PC-9 (cell line): ENCODE data around the gene TSPYL2. TPM values are rescaled to one million over a fixed set of nuclear protein-coding genes. Genes with fewer than 3 reads are reported as not detected.

Experiments
- BruUV-seq: library from RNA; stranded (reverse); fragments of 400-500 nt; replicated peaks from 2 replicates; lab custom pipeline; 2021; lab: Mats Ljungman, UMichigan
- CTCF ChIA-PET: fragments of 300-600 bp; sonication (Branson Sonifier 250); formaldehyde crosslinking; loops from one replicate; lab custom pipeline; 2022; ENCODE audit warnings: antibody characterized with exemption; lab: Charles Lee
- POLR2A ChIA-PET: fragments of 300-600 bp; sonication (Branson Sonifier 250); formaldehyde crosslinking; loops from one replicate; lab custom pipeline; 2022; ENCODE audit warnings: antibody characterized with exemption; ENCODE audit not compliant: unreplicated experiment; lab: Charles Lee
- DNase-seq, 2 experiments: peaks; one replicate each; pipeline versions ENCODE4 v3.0.0 to v3.0.0-alpha.2; 2015 to 2022; ENCODE audit warnings: mixed read lengths in 1 of 2
- H2AFZ ChIP-seq: fragments of 200-600 bp; sonication (generic); 2 replicates; pipeline ENCODE4 v1.8.1; 2017; ENCODE audit warnings: antibody characterized with exemption
- H3F3A ChIP-seq: fragments of 200-600 bp; sonication (generic); 2 replicates; pipeline ENCODE4 v1.8.1; 2017; ENCODE audit warnings: antibody characterized with exemption, mild to moderate bottlenecking, low read depth; ENCODE audit not compliant: insufficient read depth
- H3K27ac ChIP-seq: fragments of 200-600 bp; sonication (generic); 2 replicates; pipeline ENCODE4 v1.6.1; 2016; ENCODE audit warnings: mixed run types
- H3K27me3 ChIP-seq: fragments of 200-600 bp; sonication (generic); 2 replicates; pipeline ENCODE4 v1.6.1; 2016; ENCODE audit warnings: low read depth, mixed run types; ENCODE audit not compliant: insufficient read depth
- H3K36me3 ChIP-seq: fragments of 200-600 bp; sonication (generic); 2 replicates; pipeline ENCODE4 v1.6.1; 2016; ENCODE audit warnings: low read depth, mixed run types
- H3K4me1 ChIP-seq: fragments of 200-600 bp; sonication (generic); replicated peaks from 2 replicates; pipeline ENCODE4 v1.6.1; 2016; ENCODE audit warnings: mixed run types; ENCODE audit not compliant: insufficient read depth
- H3K4me2 ChIP-seq: fragments of 200-600 bp; sonication (generic); 2 replicates; pipeline ENCODE4 v1.6.1; 2017; ENCODE audit warnings: mixed run types
- H3K4me3 ChIP-seq: fragments of 200-600 bp; sonication (generic); 2 replicates; pipeline ENCODE4 v1.6.1; 2016; ENCODE audit warnings: mixed run types
- H3K79me2 ChIP-seq: fragments of 200-600 bp; sonication (generic); 2 replicates; pipeline ENCODE4 v1.6.1; 2017; ENCODE audit warnings: low read depth, mixed run types
- H3K9me2 ChIP-seq: fragments of 200-600 bp; sonication (generic); 2 replicates; pipeline ENCODE4 v1.8.1; 2017; ENCODE audit warnings: mild to moderate bottlenecking; ENCODE audit not compliant: insufficient read depth
- H3K9me3 ChIP-seq: fragments of 200-600 bp; sonication (generic); 2 replicates; pipeline ENCODE4 v1.8.1; 2016; ENCODE audit warnings: low read depth; ENCODE audit not compliant: insufficient read depth
- H4K20me1 ChIP-seq: fragments of 200-600 bp; sonication (generic); 2 replicates; pipeline ENCODE4 v1.8.1; 2017; ENCODE audit not compliant: insufficient read depth
- CTCF ChIP-seq: fragments of 200-600 bp; sonication (generic); conservative IDR thresholded peaks from 2 replicates; pipeline ENCODE4 v1.6.1; 2017; ENCODE audit warnings: mixed run types, antibody characterized with exemption, mild to moderate bottlenecking, moderate library complexity
- EZH2 ChIP-seq: fragments of 200-600 bp; sonication (generic); IDR thresholded peaks from 2 replicates; pipeline ENCODE4 v1.8.0; 2017; ENCODE audit warnings: antibody characterized with exemption, low read depth
- intact Hi-C: fragments of 100-400 bp; cut with micrococcal nuclease; formaldehyde crosslinking; loops from one replicate; pipeline ENCODE4 v1.10.0; 2022; ENCODE audit not compliant: unreplicated experiment
- total RNA-seq: library from RNA; stranded (reverse); gene quantifications from 2 replicates; pipeline ENCODE4 v1.2.3, GENCODE V29; 2021

TSPYL2 gene
- total RNA-seq, 1 experiment from 2014 or later = 26.0 TPM

GRCh38 chrX:53133400-53133799 is 51.2 kb downstream of the TSPYL2 start:
- DNase-seq = no peak
- no peaks in the 10 kb centered on the region for H3K4me1 ChIP-seq
- no TSS peak for BruUV-seq
- H3F3A ChIP-seq = no peaks in the 10 kb centered on the region
- intact Hi-C loops = no loop called here
- H3K9me2 ChIP-seq = no peaks in the 10 kb centered on the region
- H3K4me2 ChIP-seq = no peak overlapping the region
- TF ChIP-seq CTCF (no peak), EZH2 (no peak)
- H3K27ac ChIP-seq = no peak overlapping the region
- no peaks in the 10 kb centered on the region for H3K79me2 ChIP-seq
- H2AFZ ChIP-seq = no peak overlapping the region
- H3K27me3 ChIP-seq = no peaks in the 10 kb centered on the region
- no peaks in the 10 kb centered on the region for H3K9me3 ChIP-seq
- no peaks in the 10 kb centered on the region for H3K36me3 ChIP-seq
- no peaks in the 10 kb centered on the region for H4K20me1 ChIP-seq
- POLR2A ChIA-PET = no interaction called here
- no peak overlapping the region for H3K4me3 ChIP-seq
- CTCF ChIA-PET = no interaction called here

- intact Hi-C loops = no loop called here
- POLR2A ChIA-PET = no interaction called here
- no TSS peak for BruUV-seq
Observed at GRCh38 chrX:53135581-53135980, 53.4 kb downstream of the TSPYL2 start.

More at GRCh38 chrX:53135581-53135980, 53.4 kb downstream of the TSPYL2 start:
- Histone ChIP-seq H3K4me2 (no peak overlapping the region), H3K36me3 (no peaks in the 10 kb centered on the region), H3K9me3 (no peaks in the 10 kb centered on the region), H3K9me2 (no peaks in the 10 kb centered on the region), H3K27ac (no peak overlapping the region), H3F3A (no peaks in the 10 kb centered on the region), H3K4me1 (no peaks in the 10 kb centered on the region), H2AFZ (no peak overlapping the region), H3K79me2 (no peaks in the 10 kb centered on the region), H4K20me1 (no peaks in the 10 kb centered on the region), H3K27me3 (no peaks in the 10 kb centered on the region), H3K4me3 (no peak overlapping the region)
- CTCF ChIA-PET = no interaction called here
- TF ChIP-seq EZH2 (no peak), CTCF (no peak)
- no peak for DNase-seq

Other genes with a start within 250 kb of the TSPYL2 start
- gene XAGE3, start 214.3 kb upstream of the TSPYL2 start, total RNA-seq = not detected in 2 replicates
- 20.0 and 24.1 TPM in 2 replicates for gene FAM156B, start 185.0 kb upstream of the TSPYL2 start, total RNA-seq
- 26.8 and 34.2 TPM in 2 replicates for gene FAM156A, start 123.8 kb upstream of the TSPYL2 start, total RNA-seq
- 5.1 and 7.0 TPM in 2 replicates for gene GPR173, start 33.6 kb upstream of the TSPYL2 start, total RNA-seq
- 25.1 and 25.3 TPM in 2 replicates for gene KANTR, start 11.8 kb downstream of the TSPYL2 start, total RNA-seq
- gene KDM5C, start 142.8 kb downstream of the TSPYL2 start, total RNA-seq = 133 and 142 TPM in 2 replicates
- gene IQSEC2, start 199.2 kb downstream of the TSPYL2 start, total RNA-seq = 45.7 and 49.3 TPM in 2 replicates